ENCODE results near the gene MYH9. TPM values are rescaled to one million over a fixed set of nuclear protein-coding genes. Genes with fewer than 3 reads are reported as not detected.
"Not testable (repeated sequence)": the region's sequence is repeated elsewhere in the genome, so short reads cannot be mapped to it uniquely, and the experiment has no call there.

MYH9 gene
- total RNA-seq, 2 experiments from 2014 or later, result 112 to 223 TPM

GRCh38 chr22:36395055-36395849, 7.5 kb upstream of the MYH9 start:
- Histone ChIP-seq H3K4me3 (ENCODE audit: low read depth, low read length, poor library complexity, severe bottlenecking) (no peak overlapping the region), H3K36me3 (ENCODE audit: insufficient read depth, low read length) (no peaks in the 10 kb centered on the region), H3K9me2 (ENCODE audit: insufficient read depth, low read length) (no peaks in the 10 kb centered on the region), H3K79me2 (ENCODE audit: insufficient read depth, low read depth, low read length) (no peaks in the 10 kb centered on the region), H4K20me1 (ENCODE audit: insufficient read depth, low read length) (no peaks in the 10 kb centered on the region), H2AFZ (ENCODE audit: low read length) (no peak overlapping the region), H3K4me2 (ENCODE audit: low read length) (no peak overlapping the region), H3K4me1 (ENCODE audit: insufficient read depth, low read length, poor library complexity, severe bottlenecking) (peaks cover 9% of the 10 kb centered on the region), H3K9me3 (ENCODE audit: low read length) (no peaks in the 10 kb centered on the region), H3K27ac (ENCODE audit: low read depth, low read length, poor library complexity, severe bottlenecking) (no peak overlapping the region)
- CTCF ChIA-PET (ENCODE audit: unreplicated experiment), result no interaction called here
- intact Hi-C loops (cut with micrococcal nuclease; ENCODE audit: unreplicated experiment), result no loop called here
- POLR2A ChIA-PET, result no interaction called here
- no peak for DNase-seq (ENCODE audit: low spot score)
- TF ChIP-seq, protein P1, sequence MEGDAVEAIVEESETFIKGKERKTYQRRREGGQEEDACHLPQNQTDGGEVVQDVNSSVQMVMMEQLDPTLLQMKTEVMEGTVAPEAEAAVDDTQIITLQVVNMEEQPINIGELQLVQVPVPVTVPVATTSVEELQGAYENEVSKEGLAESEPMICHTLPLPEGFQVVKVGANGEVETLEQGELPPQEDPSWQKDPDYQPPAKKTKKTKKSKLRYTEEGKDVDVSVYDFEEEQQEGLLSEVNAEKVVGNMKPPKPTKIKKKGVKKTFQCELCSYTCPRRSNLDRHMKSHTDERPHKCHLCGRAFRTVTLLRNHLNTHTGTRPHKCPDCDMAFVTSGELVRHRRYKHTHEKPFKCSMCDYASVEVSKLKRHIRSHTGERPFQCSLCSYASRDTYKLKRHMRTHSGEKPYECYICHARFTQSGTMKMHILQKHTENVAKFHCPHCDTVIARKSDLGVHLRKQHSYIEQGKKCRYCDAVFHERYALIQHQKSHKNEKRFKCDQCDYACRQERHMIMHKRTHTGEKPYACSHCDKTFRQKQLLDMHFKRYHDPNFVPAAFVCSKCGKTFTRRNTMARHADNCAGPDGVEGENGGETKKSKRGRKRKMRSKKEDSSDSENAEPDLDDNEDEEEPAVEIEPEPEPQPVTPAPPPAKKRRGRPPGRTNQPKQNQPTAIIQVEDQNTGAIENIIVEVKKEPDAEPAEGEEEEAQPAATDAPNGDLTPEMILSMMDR (conservative IDR thresholded peaks at IDR 0.05; ENCODE audit: low read length), result no peak
- no peak for TF ChIP-seq EZH2phosphoT487 (IDR thresholded peaks at IDR 0.05; ENCODE audit: borderline replicate concordance, low read depth, low read length)
- no TSS peak for BruUV-seq (replicated peaks)

- intact Hi-C loops (cut with micrococcal nuclease; ENCODE audit: unreplicated experiment), result no loop called here
- Histone ChIP-seq H3K9me3 (ENCODE audit: low read length) (no peaks in the 10 kb centered on the region), H3K4me2 (ENCODE audit: low read length) (no peak overlapping the region), H3K79me2 (ENCODE audit: insufficient read depth, low read depth, low read length) (peaks cover 19% of the 10 kb centered on the region), H3K36me3 (ENCODE audit: insufficient read depth, low read length) (peaks cover 2% of the 10 kb centered on the region; the same call in 1 of the 2 replicates), H3K27ac (ENCODE audit: low read depth, low read length, poor library complexity, severe bottlenecking) (no peak overlapping the region), H3K9me2 (ENCODE audit: insufficient read depth, low read length) (no peaks in the 10 kb centered on the region), H3K4me1 (ENCODE audit: insufficient read depth, low read length, poor library complexity, severe bottlenecking) (peaks cover 15% of the 10 kb centered on the region), H2AFZ (ENCODE audit: low read length) (no peak overlapping the region), H3K4me3 (ENCODE audit: low read depth, low read length, poor library complexity, severe bottlenecking) (no peak overlapping the region), H4K20me1 (ENCODE audit: insufficient read depth, low read length) (peaks cover 2% of the 10 kb centered on the region; the same call in 1 of the 2 replicates)
- POLR2A ChIA-PET, result no interaction called here
- no peak for DNase-seq (ENCODE audit: low spot score)
- TF ChIP-seq, protein P1 (conservative IDR thresholded peaks at IDR 0.05; ENCODE audit: low read length), result no peak
- TF ChIP-seq EZH2phosphoT487 (IDR thresholded peaks at IDR 0.05; ENCODE audit: borderline replicate concordance, low read depth, low read length), result no peak
- no TSS peak for BruUV-seq (replicated peaks)
- CTCF ChIA-PET (ENCODE audit: unreplicated experiment), result no interaction called here
Observed at GRCh38 chr22:36391638-36392037, 3.9 kb upstream of the MYH9 start.

GRCh38 chr22:36389122-36389521, 1.4 kb upstream of the MYH9 start:
- peak overlapping the region; percentile 86 for H3K4me3 ChIP-seq (ENCODE audit: low read depth, low read length, poor library complexity, severe bottlenecking)
- H3K9me3 ChIP-seq (ENCODE audit: low read length); CTCF ChIA-PET (ENCODE audit: unreplicated experiment); H3K27ac ChIP-seq (ENCODE audit: low read depth, low read length, poor library complexity, severe bottlenecking); H3K9me2 ChIP-seq (ENCODE audit: insufficient read depth, low read length); DNase-seq (ENCODE audit: low spot score): not testable (repeated sequence)
- peaks cover 44% of the 10 kb centered on the region for H3K79me2 ChIP-seq (ENCODE audit: insufficient read depth, low read depth, low read length)
- H3K4me1 ChIP-seq (ENCODE audit: insufficient read depth, low read length, poor library complexity, severe bottlenecking), result peaks cover 33% of the 10 kb centered on the region
- peaks cover 16% of the 10 kb centered on the region; the same call in 1 of the 2 replicates for H3K36me3 ChIP-seq (ENCODE audit: insufficient read depth, low read length)
- H4K20me1 ChIP-seq (ENCODE audit: insufficient read depth, low read length), result peaks cover 16% of the 10 kb centered on the region; the same call in 1 of the 2 replicates
- intact Hi-C loops (cut with micrococcal nuclease; ENCODE audit: unreplicated experiment), result loop anchor here (2.0 to 5.0 kb wide), 5 partner anchors 16 to 372 kb away; no protein-coding TSS in a partner anchor
- H2AFZ ChIP-seq (ENCODE audit: low read length), result peak overlapping the region; percentile 97; the same call in 1 of the 2 replicates
- H3K4me2 ChIP-seq (ENCODE audit: low read length), result peak overlapping the region; percentile 100
- POLR2A ChIA-PET, result interaction anchor here (0.7 to 1.4 kb wide), 2 partner anchors 12 to 32 kb away, joined by 3 read pairs; no protein-coding TSS in a partner anchor
- BruUV-seq (replicated peaks), result TSS peak; percentile 83
